ENCODE results near the gene EIF4A3.

Gene EIF4A3

GRCh38 chr17:80132906-80133625, 13.9 kb downstream of the EIF4A3 start:
- DNase-seq = no peak

- no peak for DNase-seq
Observed at GRCh38 chr17:80130992-80131391, 15.9 kb downstream of the EIF4A3 start.

GRCh38 chr17:80129006-80129565, 17.8 kb downstream of the EIF4A3 start:
- DNase-seq = no peak

- no peak for DNase-seq
Observed at GRCh38 chr17:80126449-80126715, 20.5 kb downstream of the EIF4A3 start.

GRCh38 chr17:80125656-80126448, 21.1 kb downstream of the EIF4A3 start:
- peak; percentile 39 for DNase-seq

GRCh38 chr17:80124351-80124981, 22.5 kb downstream of the EIF4A3 start:
- DNase-seq = peak; percentile 45

GRCh38 chr17:80123791-80124190, 23.1 kb downstream of the EIF4A3 start:
- DNase-seq = no peak

- no peak for DNase-seq
Observed at GRCh38 chr17:80122926-80123505, 23.9 kb downstream of the EIF4A3 start.

GRCh38 chr17:80122026-80122575, 24.8 kb downstream of the EIF4A3 start:
- DNase-seq = no peak

- no peak for DNase-seq
Observed at GRCh38 chr17:80119839-80120238, 27.1 kb downstream of the EIF4A3 start.

- no peak for DNase-seq
Observed at GRCh38 chr17:80119271-80119791, 27.6 kb downstream of the EIF4A3 start.

- DNase-seq = no peak
Observed at GRCh38 chr17:80118601-80119270, 28.2 kb downstream of the EIF4A3 start.

GRCh38 chr17:80117491-80118401, 29.2 kb downstream of the EIF4A3 start:
- no peak for DNase-seq

- no peak for DNase-seq
Observed at GRCh38 chr17:80116921-80117380, 30.0 kb downstream of the EIF4A3 start.

- no peak for DNase-seq
Observed at GRCh38 chr17:80116276-80116920, 30.5 kb downstream of the EIF4A3 start.

- no peak for DNase-seq
Observed at GRCh38 chr17:80115159-80115558, 31.8 kb downstream of the EIF4A3 start.

GRCh38 chr17:80114758-80115157, 32.2 kb downstream of the EIF4A3 start:
- no peak for DNase-seq

- DNase-seq = no peak
Observed at GRCh38 chr17:80113033-80113484, 33.9 kb downstream of the EIF4A3 start.

GRCh38 chr17:80112471-80113032, 34.4 kb downstream of the EIF4A3 start:
- DNase-seq = no peak
